Parathyroid adenoma (tissue), 2 donors: ENCODE data around the gene FXR2.
A peak's percentile ranks its signal among the peaks of the same experiment; 100 is the strongest.

ENCODE experiments used
- H2AFZ ChIP-seq: fragments of 300-600 bp; sonication (generic); one replicate; pipeline ENCODE4 v1.7.0; 2017; ENCODE audit warnings: antibody characterized with exemption, mild to moderate bottlenecking
- H3K27ac ChIP-seq: fragments of 300-600 bp; sonication (generic); one replicate; pipeline ENCODE4 v1.7.0; 2017
- H3K27me3 ChIP-seq: fragments of 300-600 bp; sonication (generic); one replicate; pipeline ENCODE4 v1.7.0; 2017; ENCODE audit warnings: low read length; ENCODE audit not compliant: control insufficient read depth, insufficient read depth
- H3K36me3 ChIP-seq: fragments of 300-600 bp; sonication (generic); one replicate; pipeline ENCODE4 v1.7.0; 2017; ENCODE audit warnings: low read length; ENCODE audit not compliant: control insufficient read depth, insufficient read depth
- H3K4me1 ChIP-seq: fragments of 300-600 bp; sonication (generic); one replicate; pipeline ENCODE4 v1.7.0; 2017; ENCODE audit warnings: control low read depth
- H3K4me2 ChIP-seq: fragments of 300-600 bp; sonication (generic); one replicate; pipeline ENCODE4 v1.7.0; 2017; ENCODE audit warnings: low read length
- H3K4me3 ChIP-seq: fragments of 300-600 bp; sonication (generic); one replicate; pipeline ENCODE4 v1.7.0; 2017; ENCODE audit warnings: low read depth, low read length
- H3K79me2 ChIP-seq: fragments of 300-600 bp; sonication (generic); one replicate; pipeline ENCODE4 v1.7.0; 2017; ENCODE audit warnings: control low read depth
- H3K9ac ChIP-seq: fragments of 300-600 bp; sonication (generic); one replicate; pipeline ENCODE4 v1.7.0; 2017; ENCODE audit warnings: mild to moderate bottlenecking
- H3K9me3 ChIP-seq: fragments of 300-600 bp; sonication (generic); one replicate; pipeline ENCODE4 v1.7.0; 2017; ENCODE audit warnings: low read length; ENCODE audit not compliant: control insufficient read depth
- CTCF ChIP-seq: fragments of 300-600 bp; sonication (generic); IDR thresholded peaks from one replicate; pipeline ENCODE4 v1.7.0; 2017; ENCODE audit warnings: antibody characterized with exemption, mild to moderate bottlenecking
- donor health status: primary hyperparathyroidism.

The FXR2 gene

GRCh38 chr17:7631398-7632380 is 17.0 kb upstream of the FXR2 start:
- no peak for TF ChIP-seq CTCF
- H3K79me2 ChIP-seq = no peaks in the 10 kb centered on the region
- H3K4me1 ChIP-seq = peaks cover 28% of the 10 kb centered on the region
- H3K27me3 ChIP-seq = no peaks in the 10 kb centered on the region
- peak overlapping the region; percentile 79 for H2AFZ ChIP-seq
- peak overlapping the region; percentile 36 for H3K4me2 ChIP-seq
- H3K9me3 ChIP-seq = no peaks in the 10 kb centered on the region
- peak overlapping the region; percentile 63 for H3K27ac ChIP-seq
- no peaks in the 10 kb centered on the region for H3K36me3 ChIP-seq
- peak overlapping the region; percentile 1 for H3K4me3 ChIP-seq
- H3K9ac ChIP-seq = no peak overlapping the region

GRCh38 chr17:7629939-7630571 is 15.4 kb upstream of the FXR2 start, which contains the start of gene SHBG:
SHBG (plus strand) TSS chr17:7630135; CDS start chr17:7630173, 38 bp downstream.
- Histone ChIP-seq H3K36me3 (no peaks in the 10 kb centered on the region), H3K9ac (no peak within 1 kb of the TSS), H3K4me3 (no peak within 1 kb of the TSS), H3K79me2 (no peaks in the 10 kb centered on the region), H3K27ac (peak within 1 kb of the TSS; percentile 63), H3K9me3 (no peaks in the 10 kb centered on the region), H2AFZ (peak within 1 kb of the TSS; percentile 79), H3K4me1 (peaks cover 30% of the 10 kb centered on the region), H3K27me3 (no peaks in the 10 kb centered on the region), H3K4me2 (no peak within 1 kb of the TSS)
- no peak for TF ChIP-seq CTCF

- Histone ChIP-seq H3K27me3 (no peaks in the 10 kb centered on the region), H3K4me1 (peaks cover 25% of the 10 kb centered on the region), H3K9ac (peak within 1 kb of the TSS; percentile 54), H3K9me3 (no peaks in the 10 kb centered on the region), H3K4me2 (peak within 1 kb of the TSS; percentile 88), H2AFZ (peak within 1 kb of the TSS; percentile 83), H3K79me2 (no peaks in the 10 kb centered on the region), H3K4me3 (peak within 1 kb of the TSS; percentile 94), H3K36me3 (no peaks in the 10 kb centered on the region), H3K27ac (peak within 1 kb of the TSS; percentile 91)
- TF ChIP-seq CTCF = no peak
These were observed 12.8 kb upstream of the FXR2 start, which contains the start of gene SAT2 for GRCh38 chr17:7627250-7628121. SAT2 (minus strand) TSS chr17:7627821; CDS start chr17:7627635, 186 bp downstream.

GRCh38 chr17:7626956-7627249 is 12.2 kb upstream of the FXR2 start:
- Histone ChIP-seq H3K36me3 (no peaks in the 10 kb centered on the region), H3K4me1 (peaks cover 19% of the 10 kb centered on the region), H3K27ac (peak overlapping the region; percentile 91), H3K4me3 (peak overlapping the region; percentile 94), H3K79me2 (no peaks in the 10 kb centered on the region), H2AFZ (peak overlapping the region; percentile 83), H3K9me3 (no peaks in the 10 kb centered on the region), H3K9ac (peak overlapping the region; percentile 54), H3K4me2 (peak overlapping the region; percentile 88), H3K27me3 (no peaks in the 10 kb centered on the region)
- TF ChIP-seq CTCF = no peak
